ENCODE data around the gene TOLLIP.

TOLLIP gene

GRCh38 chr11:1333860-1334259 lies 24.4 kb upstream of the TOLLIP start:
- TF ChIP-seq POLR2AphosphoS5 (IDR thresholded peaks at IDR 0.05; ENCODE audit: low read depth) (no peak), GABPA (IDR thresholded peaks at IDR 0.05; ENCODE audit: low read depth) (no peak), SPI1 (IDR thresholded peaks at IDR 0.05; ENCODE audit: borderline replicate concordance, low read depth) (no peak), REST (IDR thresholded peaks at IDR 0.05; ENCODE audit: insufficient replicate concordance, low read depth) (no peak), CTCF (IDR thresholded peaks at IDR 0.05; ENCODE audit: insufficient read depth, low read length) (no peak)
- Histone ChIP-seq H3K27me3 (ENCODE audit: insufficient read depth, poor library complexity, severe bottlenecking) (no peaks in the 10 kb centered on the region), H3K27ac (replicated peaks) (no peak overlapping the region), H3K4me3 (replicated peaks; ENCODE audit: insufficient read depth, low read length) (no peak overlapping the region)
- DNase-seq (ENCODE audit: low read depth in 1 of 2, low spot score in 1 of 2), result no peak

- no peaks in the 10 kb centered on the region for H3K27me3 ChIP-seq (ENCODE audit: insufficient read depth, poor library complexity, severe bottlenecking)
- no peak overlapping the region for H3K4me3 ChIP-seq (replicated peaks; ENCODE audit: insufficient read depth, low read length)
- TF ChIP-seq REST (IDR thresholded peaks at IDR 0.05; ENCODE audit: insufficient replicate concordance, low read depth) (no peak), CTCF (IDR thresholded peaks at IDR 0.05; ENCODE audit: insufficient read depth, low read length) (no peak), SPI1 (IDR thresholded peaks at IDR 0.05; ENCODE audit: borderline replicate concordance, low read depth) (no peak), GABPA (IDR thresholded peaks at IDR 0.05; ENCODE audit: low read depth) (no peak), POLR2AphosphoS5 (IDR thresholded peaks at IDR 0.05; ENCODE audit: low read depth) (no peak)
- DNase-seq (ENCODE audit: low read depth in 1 of 2, low spot score in 1 of 2), result no peak
- no peak overlapping the region for H3K27ac ChIP-seq (replicated peaks)
Observed at GRCh38 chr11:1333091-1333772, 23.8 kb upstream of the TOLLIP start.

- H3K27ac ChIP-seq (replicated peaks), result no peak overlapping the region
- TF ChIP-seq CTCF (IDR thresholded peaks at IDR 0.05; ENCODE audit: insufficient read depth, low read length), result no peak
- TF ChIP-seq POLR2AphosphoS5 (IDR thresholded peaks at IDR 0.05; ENCODE audit: low read depth), result no peak
- TF ChIP-seq GABPA (IDR thresholded peaks at IDR 0.05; ENCODE audit: low read depth), result no peak
- TF ChIP-seq REST (IDR thresholded peaks at IDR 0.05; ENCODE audit: insufficient replicate concordance, low read depth), result no peak
- no peak for TF ChIP-seq SPI1 (IDR thresholded peaks at IDR 0.05; ENCODE audit: borderline replicate concordance, low read depth)
- no peak for DNase-seq (ENCODE audit: low read depth in 1 of 2, low spot score in 1 of 2)
Observed at GRCh38 chr11:1330473-1330872, 21.0 kb upstream of the TOLLIP start.

More at GRCh38 chr11:1330473-1330872, 21.0 kb upstream of the TOLLIP start:
- H3K27me3 ChIP-seq (ENCODE audit: insufficient read depth, poor library complexity, severe bottlenecking), result no peaks in the 10 kb centered on the region
- no peak overlapping the region for H3K4me3 ChIP-seq (replicated peaks; ENCODE audit: insufficient read depth, low read length)
